DMS53 treated with DMSO at 0.1 percent for 48 hours (cell line): Measurements from ENCODE around the gene ITGB2.
"Not testable (repeated sequence)": the region's sequence is repeated elsewhere in the genome, so short reads cannot be mapped to it uniquely, and the experiment has no call there.

ENCODE experiments used
- DNase-seq: peaks from one replicate; lab custom pipeline; 2025; ENCODE audit not compliant: unreplicated experiment; lab: John Stamatoyannopoulos, UW

The ITGB2 gene

DNA sequence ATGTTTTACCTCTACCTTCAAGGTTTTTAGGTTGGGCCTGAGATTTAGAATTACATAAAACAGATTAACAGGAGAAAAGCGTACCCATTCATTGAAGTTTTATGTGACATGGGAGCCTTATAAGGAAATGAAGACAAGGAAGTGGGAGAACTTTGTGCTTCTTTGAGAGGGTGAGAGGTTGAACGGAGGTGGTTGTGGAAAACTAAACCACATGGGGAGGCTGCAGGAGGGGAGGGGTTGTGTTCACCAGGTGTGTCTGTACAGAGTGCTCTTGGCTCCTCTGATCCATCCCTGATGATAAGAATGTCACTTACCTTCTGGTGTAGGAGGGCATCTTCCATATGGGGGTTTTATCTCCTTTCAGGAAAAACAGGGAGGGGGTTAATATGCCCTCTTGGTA, 21.9 kb upstream of the ITGB2 start:
- DNase-seq = no peak

DNA sequence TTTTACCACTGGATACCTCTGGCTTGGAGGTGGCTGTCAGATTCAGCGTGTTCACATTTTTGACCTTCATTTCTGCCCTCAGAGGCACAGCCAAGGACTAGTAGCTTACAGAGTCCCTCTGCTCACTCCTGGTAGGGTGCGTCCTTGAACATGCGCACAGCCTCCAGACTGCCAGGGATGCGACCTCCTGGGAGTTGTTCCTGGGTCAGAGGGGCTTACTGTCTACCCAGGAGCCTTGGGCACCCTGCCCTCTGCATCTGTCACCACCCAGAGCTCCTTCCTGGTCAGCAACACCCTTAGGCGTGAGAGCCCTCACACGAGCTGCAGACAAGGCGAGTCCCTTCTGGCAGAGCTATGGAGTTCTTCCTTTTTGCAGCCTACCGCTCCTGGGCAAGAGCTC, 20.9 kb upstream of the ITGB2 start:
- no peak for DNase-seq

DNA sequence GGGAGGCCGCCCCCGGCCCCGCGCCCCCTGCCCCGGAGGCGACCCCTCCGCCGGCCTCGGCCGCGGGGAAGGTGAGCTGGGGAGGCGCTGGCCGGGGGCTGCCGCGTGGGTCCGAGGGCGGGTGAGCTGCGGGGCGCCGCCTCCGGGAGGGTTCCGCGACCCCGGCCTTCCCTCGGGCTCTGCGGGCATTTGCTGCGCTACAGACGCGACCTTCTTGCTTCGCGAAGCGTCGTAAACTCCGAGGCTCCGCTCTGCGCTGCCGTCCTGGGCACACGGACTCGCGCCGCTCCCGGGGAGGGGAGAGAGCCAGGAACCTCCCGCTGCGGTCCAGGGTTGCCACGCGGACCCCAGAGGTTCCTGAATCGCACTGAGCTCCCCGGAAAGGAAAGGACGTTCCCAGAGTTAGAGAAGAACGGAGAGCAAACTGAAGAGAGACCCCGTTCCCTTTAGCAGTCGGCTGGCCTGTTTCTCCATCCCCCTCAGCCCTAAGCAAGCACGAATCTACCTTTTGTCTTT, 19.5 kb upstream of the ITGB2 start:
- no peak for DNase-seq

DNA sequence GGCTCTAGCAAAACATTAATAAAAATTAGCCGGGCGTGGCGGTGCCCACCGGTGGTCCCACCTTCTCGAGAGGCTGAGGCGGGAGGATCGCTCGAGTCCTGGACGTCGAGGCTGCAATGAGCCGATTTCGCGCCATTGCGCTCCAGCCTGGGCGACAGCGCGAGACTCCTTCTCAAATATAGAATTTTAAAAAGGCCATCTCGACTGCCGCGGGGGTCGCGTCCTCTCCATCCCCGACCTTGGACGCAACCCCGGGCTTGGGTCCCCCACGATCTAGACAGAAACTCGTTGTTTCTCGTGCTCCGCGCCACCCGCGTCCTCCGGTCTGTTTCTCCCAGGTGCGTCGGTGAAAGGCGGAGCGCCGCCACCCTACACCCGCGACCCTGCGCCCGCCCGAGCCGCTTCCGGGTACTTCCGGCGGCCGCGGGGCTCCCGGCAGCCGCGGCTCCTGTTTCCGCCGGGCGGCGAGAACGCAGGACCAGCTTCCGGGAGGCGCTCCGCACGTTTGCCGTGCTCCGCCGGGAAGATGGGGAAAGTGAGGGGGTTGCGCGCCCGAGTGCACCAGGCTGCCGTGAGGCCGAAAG, 18.9 kb upstream of the ITGB2 start, which contains the start of gene SLX9:
TSS of gene SLX9 (plus strand) at position 498 of the 584 bp plus-strand sequence. CDS start at position 527, 29 bp downstream.
- DNase-seq = peak; percentile 48

DNA sequence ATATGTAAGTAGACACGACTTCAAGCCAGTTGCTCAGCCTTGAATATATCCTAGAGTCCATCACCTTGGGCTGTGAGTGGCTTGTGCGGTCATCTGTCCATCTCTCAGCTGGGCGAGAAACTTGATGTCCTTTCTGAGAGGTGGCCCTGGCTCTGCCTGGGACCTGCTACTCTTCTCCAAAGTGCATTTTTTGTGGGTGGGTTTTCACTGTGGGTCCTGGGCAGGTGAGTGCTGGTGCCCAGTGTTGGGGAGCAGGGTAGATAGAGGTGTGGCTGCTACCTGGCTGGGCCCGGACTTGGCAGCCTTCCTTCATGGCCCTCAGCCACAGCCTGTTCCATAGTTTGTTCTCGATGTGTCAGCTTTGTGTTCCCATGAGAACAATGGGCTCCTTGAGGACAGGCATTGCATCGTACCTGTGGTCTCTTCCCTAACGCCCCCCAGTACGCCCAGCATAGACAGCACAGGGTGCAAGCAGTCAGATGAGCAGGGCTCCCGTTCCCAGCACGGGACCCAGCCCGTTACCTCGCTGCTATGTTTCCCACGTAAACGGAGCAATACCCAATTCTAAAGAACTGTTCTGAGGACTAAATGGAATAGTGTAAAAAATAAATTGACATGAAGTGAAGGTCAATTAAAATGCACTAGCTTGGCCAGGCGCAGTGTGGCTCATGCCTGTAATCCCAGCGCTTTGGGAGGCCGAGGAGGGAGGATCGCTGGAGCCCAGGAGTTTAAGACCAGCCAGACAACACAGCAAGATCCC, 18.3 kb upstream of the ITGB2 start:
- DNase-seq = no peak

DNA sequence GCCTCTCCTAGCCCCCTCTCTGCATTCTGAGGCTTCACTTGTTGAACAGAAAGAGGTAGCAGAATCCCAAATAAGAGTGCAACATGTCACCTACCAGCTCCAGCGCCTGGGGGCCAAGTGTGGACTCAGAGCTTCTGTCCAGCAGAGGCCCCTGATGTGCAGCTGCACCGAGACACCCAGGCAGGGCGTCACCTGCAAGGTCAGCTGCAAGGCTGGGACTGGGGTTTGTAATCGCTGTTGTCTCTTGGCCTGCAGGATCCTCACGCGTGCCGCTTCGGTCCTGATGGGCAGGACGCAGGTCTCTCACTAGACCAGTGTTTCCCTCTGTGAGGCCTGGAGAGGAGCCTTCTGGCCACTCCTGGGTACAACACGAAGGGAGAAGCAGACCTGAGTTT, 14.8 kb upstream of the ITGB2 start:
- no peak for DNase-seq

DNA sequence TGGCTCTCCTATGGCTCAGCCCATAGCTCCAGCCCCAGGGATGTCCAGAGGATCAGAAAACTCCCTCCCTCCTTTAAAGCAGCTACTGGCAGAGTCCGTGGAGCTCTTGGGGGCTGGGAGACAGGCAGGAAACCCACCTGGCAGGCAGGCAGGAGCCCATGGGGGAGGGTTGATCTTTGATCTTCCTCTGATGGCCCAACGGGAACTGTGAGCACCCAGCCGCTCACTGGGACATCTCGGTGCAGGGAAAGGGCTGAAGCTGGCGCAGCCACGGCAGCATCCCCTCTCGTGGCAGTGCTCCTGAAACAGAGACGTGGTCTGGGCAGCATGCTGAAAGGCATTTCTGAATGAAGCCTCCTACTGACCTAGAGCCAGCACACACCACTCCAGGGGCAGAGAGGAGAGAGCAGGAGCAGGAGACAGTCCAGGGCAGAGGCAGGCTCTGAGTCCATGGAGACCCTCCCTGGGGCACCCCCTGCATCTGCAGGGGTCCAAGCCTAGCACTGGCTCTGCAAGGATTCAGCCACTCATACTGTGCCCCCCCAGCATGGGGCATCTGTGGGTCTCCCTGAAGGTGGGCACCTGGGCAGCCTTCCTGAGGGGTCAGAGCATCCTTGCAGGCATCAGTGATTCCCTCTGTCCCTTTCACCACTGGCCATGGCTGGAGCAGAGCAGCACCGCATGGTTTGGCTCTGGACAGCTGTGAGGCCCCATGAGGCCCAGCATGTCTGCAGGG, 14.3 kb upstream of the ITGB2 start:
- DNase-seq = no peak

DNA sequence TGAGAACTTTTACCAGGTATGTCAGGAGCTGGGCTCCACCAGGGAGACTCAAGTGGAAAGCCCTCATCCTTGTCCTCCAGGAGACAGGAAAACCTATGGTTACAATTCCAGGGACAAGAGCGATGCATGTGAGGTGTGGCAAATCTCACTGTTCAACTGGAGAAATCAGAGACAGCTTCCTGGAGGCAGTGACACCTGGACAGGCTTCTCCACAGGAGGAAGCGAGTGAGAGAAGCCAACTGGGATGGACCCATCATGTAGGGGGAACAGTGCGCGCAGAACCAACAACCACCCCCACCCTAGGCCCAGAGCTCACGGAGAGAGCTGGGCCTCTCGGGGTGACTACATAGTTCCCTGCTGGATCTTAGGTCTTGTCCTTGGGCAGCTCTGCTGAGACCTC, 13.6 kb upstream of the ITGB2 start:
- DNase-seq = no peak

DNA sequence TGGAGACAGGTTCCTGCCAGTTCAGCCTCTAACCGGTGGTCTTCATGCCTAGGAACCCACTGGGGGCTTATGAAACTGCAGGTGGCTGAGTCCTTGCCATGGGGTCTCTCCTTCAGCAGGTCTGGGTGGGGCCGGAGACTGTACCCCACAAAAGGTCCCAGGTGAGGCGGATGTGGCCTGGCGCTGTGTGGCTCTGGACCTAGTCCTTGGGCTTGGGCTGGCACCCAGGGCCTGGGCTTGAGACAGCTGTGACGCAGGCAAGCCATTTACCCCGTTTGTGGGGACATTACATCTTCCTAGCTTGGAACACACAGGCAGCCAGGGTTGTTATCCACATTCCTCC, 13.2 kb upstream of the ITGB2 start:
- DNase-seq = no peak

DNA sequence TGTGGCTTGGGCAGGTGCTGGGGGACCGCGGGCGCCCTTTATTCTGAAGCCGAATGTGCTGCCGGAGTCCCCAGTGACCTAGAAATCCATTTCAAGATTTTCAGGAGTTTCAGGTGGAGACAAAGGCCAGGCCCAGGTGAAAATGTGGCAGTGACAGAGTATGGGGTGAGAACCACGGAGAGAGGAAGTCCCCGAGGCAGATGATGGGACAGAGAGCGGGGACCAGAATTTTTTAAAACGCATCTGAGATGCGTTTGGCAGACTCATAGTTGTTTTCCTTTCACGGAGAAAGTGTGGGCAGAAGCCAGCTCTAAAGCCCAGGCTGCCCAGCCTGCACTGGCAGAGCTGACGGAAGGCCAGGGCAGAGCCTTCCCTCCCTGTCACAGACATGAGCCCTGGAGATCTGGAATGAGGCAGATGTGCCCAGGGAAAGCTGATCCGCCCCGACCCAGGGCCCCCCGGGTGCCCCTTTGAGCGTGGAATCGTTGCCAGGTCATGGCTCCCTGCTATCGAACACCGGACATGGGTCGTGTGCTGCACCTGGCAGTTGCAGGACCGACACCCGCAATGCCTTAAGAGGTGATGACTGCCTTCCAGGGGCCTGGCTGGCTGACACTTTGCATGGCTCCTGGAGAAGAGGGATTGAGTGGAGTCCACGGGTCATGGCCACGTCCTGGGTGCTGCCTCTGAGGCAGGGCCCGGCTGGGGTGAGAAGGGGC, 12.7 kb upstream of the ITGB2 start:
- DNase-seq = no peak

DNA sequence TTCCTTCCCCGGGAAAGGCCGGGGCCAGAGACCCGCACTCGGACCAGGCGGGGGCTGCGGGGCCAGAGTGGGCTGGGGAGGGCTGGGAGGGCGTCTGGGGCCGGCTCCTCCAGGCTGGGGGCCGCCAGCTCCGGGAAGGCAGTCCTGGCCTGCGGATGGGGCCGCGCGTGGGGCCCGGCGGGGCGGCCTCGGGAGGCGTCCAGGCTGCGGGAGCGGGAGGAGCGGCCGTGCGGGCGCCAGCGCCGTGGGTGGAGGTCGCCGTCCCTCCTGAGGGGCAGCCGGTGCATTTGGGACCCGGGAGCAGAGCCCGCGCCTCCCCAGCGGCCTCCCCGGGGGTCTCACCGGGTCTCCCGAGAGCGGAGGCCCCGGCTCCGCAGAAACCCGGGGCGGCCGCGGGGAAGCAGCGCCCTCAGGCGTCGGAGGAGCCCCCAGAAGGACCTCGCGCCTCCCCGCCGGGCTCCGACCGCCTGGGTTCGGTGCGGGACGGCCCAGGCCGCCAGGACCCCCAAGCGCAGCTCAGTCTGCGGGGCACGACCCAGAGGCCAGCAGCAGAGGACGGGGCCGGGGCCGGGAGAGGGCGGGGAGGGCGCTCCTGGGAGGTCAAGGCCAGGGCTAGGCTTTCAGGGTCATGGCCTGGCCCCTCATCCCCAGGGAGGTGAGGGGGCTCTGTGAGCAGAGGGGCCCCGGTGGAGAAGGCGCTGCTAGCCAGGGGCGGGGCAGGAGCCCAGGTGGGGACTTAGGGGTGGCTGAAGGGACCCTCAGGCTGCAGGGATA, 11.9 kb upstream of the ITGB2 start:
- no peak for DNase-seq

DNA sequence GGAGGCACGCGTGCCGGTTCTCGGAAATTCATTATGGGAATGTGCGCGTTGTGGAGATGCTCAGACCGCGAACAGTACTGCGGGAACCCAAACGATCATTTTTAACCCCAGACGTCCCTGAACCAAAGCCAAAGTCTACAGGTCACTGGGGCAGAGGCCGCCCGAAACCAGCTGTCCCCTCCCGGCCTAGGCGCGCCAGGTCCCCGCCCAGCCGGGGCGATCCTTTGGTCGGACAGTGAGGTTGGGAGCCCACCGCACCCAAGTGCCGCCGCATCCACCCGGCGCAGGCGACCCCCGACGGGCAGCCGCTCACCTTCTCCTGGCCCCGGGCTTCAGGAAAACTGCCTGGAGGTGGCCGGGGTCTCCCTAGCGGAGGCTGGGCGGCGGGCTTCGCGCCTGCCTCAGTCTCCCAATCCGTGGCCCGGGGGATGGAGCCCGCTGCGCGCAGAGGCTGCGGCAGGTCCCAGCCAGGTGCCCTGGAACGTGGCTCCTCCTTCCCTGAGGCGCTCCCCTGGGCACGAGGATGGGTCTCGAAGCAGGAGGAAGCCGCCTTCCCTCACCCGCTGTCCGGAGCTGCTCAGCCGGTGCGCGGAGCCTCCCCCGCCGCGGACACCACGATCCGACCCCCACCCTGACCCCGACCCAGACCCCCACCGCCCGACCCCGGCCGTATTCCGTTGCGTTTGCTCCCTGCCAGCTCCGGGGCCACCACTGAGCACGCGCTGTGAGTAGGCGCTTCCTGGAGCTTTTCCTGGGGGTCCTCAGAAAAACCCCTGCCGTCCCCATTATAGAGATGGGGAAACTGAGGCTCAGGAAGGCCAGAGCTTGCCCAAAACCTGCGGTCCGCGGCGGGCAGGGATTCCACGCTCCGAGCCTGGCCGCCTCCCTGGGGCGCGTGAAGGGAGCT, 11.1 kb upstream of the ITGB2 start:
- DNase-seq = no peak

DNA sequence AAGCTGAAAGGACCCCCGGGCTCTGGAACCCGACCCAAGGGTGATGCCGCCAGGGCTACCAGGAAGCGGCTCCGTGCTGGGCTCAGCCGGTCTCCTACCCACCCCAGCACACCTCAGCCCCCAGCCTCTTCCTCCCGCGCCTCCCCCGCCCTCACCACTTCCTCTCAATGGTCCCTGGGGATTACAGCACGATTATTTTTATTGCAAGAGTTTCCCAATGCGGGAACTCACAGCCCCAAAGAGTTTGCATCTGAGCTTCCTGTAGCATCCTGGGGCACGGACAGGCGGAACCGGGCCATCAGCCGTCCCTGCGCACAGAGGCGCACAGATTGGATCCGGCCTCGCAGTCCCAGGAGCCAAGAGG, 10.4 kb upstream of the ITGB2 start:
- DNase-seq = no peak

DNA sequence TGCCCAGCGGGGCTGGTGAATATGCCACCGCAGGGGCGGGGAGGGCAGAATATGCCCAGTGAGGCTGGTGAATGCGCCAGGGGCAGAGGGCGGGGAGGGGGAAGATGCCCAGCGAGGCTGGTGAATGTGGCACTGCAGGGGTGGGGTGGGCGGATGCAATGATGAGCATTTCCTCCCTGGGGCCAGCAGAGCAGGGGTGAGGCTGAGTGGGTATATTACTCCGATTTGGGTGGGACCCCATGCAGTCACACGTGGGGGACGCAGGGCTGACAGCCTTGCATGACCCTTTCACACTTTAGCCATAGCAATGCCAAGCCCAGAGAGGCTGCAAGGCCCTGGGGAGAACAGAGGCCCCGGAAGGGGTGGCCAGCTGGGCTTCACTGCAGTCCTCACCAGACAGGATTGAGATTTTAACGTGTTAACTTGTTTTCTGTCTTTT, 9.9 kb upstream of the ITGB2 start:
- no peak for DNase-seq

DNA sequence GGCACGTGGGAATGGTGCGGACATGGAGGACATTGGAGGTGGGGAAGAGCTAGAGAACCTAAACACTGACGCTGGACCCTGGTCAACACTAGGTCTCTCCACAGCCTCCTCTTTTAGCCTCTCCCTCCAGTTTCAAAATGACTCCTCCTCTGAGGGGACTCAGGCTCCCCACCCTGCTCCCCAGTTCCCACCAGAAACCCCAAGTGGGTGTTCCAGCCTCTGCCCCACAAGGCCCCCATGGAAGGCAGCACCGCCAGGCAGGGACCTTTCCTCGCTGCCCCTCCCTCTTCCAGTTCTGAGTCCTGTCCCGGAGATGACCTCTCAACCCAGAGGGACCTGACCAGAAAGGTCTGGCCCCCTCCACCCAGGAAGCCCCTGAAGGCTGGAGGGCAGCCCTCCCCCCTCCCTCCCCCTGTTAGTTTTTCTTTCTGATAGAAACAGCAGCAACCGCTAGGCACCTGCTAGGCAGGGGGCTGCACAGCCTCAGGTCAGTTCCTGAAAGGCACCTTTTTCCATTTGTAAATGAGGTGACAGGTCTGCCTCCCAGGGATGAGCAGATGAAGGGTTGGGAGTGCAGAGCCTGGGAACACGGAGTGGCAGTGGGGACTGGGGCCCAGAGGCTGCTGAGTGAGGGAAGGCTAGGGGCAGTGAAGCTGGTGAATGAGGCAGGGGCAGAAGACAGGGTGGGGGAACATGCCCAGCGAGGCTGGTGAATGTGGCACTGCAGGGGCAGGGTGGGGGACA, 9.3 kb upstream of the ITGB2 start:
- no peak for DNase-seq

DNA sequence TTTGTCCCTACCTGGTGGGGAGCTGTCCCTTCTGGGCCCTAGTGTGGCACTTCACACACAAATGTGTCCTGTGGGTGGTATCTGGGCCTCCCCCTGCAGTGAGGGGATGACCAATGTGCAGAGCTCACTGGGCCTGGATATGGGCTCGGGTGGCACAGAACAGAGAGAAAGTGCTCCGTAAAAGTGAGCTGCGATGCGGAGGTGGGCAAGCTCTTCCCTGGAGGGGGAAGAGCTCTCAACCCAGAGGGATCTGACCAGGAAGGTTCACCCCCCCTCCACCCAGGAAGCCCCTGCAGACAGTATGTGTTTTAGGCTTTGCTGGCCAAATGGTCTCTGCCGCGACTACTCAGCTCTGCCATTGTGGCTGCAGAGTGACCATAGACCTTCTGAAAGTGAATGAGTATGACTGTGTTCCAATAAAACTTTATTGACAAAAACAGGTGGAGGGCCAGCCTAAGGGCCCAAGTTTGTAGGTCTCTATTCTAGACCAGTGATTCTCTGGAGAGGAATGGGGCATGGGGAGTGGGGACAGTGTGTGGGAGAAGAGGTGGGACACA, 8.6 kb upstream of the ITGB2 start:
- no peak for DNase-seq

DNA sequence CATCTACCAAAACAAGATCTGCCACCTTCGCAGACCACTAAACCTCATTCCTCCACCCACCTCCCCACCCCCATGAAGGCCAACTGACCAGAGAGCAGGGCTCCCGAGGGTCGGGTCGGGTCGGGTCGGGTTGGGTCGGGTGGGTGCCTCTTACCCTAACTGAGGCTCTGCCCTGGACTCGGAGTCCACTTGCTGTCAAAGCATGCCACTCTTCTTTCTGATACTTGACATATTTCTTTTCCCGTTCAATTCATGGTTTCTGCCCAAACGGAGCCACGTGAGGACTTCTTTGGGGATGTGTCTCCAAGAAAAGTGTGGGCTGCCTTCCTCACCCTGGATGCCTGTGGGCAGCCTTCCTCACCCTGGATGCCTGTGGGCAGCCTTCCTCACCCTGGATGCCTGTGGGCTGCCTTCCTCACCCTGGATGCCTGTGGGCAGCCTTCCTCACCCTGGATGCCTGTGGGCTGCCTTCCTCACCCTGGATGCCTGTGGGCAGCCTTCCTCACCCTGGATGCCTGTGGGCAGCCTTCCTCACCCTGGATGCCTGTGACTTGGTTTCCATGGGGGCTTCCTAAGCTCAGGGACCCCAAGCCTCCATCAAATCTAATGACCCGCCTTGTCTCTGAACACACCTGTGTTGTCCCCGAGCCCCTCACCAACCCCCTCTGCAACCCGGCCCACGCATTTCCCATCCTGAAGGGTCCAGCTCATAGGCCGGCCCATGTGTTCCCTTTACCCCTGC, 8.0 kb upstream of the ITGB2 start:
- not testable (repeated sequence) for DNase-seq
